Ishikawa (cell line): ENCODE data around the gene GRK1.

ENCODE experiments used
- CEBPB ChIP-seq: IDR thresholded peaks from 2 replicates; pipeline ENCODE4 v1.6.1; 2012
- CREB1 ChIP-seq: IDR thresholded peaks from 2 replicates; pipeline ENCODE4 v1.6.1; 2012; ENCODE audit warnings: low read depth
- EGR1 ChIP-seq: IDR thresholded peaks from 2 replicates; pipeline ENCODE4 v1.6.1; 2012
- EP300 ChIP-seq: IDR thresholded peaks from 2 replicates; pipeline ENCODE4 v1.6.1; 2012; ENCODE audit warnings: borderline replicate concordance
- FOXM1 ChIP-seq: IDR thresholded peaks from 2 replicates; pipeline ENCODE4 v1.6.1; 2012; ENCODE audit warnings: low read depth, borderline replicate concordance
- MAX ChIP-seq: IDR thresholded peaks from 2 replicates; pipeline ENCODE4 v1.6.1; 2012
- NFIC ChIP-seq: IDR thresholded peaks from 2 replicates; pipeline ENCODE4 v1.6.1; 2012
- RAD21 ChIP-seq: IDR thresholded peaks from 2 replicates; pipeline ENCODE4 v1.6.1; 2012; ENCODE audit warnings: low read depth
- TAF1 ChIP-seq: IDR thresholded peaks from 2 replicates; pipeline ENCODE4 v1.6.1; 2012; ENCODE audit warnings: low read depth, mild to moderate bottlenecking
- TCF12 ChIP-seq: IDR thresholded peaks from 2 replicates; pipeline ENCODE4 v1.6.1; 2012; ENCODE audit warnings: low read depth
- TEAD4 ChIP-seq: IDR thresholded peaks from 2 replicates; pipeline ENCODE4 v1.6.1; 2012
- YY1 ChIP-seq: IDR thresholded peaks from 2 replicates; pipeline ENCODE4 v1.6.1; 2012; ENCODE audit warnings: low read depth
- ZBTB7A ChIP-seq: IDR thresholded peaks from 2 replicates; pipeline ENCODE4 v1.6.1; 2012; ENCODE audit warnings: low read depth
- TF ChIP-seq, protein P1 (sequence below): IDR thresholded peaks from 2 replicates; pipeline ENCODE4 v1.6.1; 2012
- TF ChIP-seq, protein P2 (sequence below): IDR thresholded peaks from 2 replicates; pipeline ENCODE4 v1.6.1; 2012; ENCODE audit warnings: low read depth, mild to moderate bottlenecking

Gene GRK1

DNA sequence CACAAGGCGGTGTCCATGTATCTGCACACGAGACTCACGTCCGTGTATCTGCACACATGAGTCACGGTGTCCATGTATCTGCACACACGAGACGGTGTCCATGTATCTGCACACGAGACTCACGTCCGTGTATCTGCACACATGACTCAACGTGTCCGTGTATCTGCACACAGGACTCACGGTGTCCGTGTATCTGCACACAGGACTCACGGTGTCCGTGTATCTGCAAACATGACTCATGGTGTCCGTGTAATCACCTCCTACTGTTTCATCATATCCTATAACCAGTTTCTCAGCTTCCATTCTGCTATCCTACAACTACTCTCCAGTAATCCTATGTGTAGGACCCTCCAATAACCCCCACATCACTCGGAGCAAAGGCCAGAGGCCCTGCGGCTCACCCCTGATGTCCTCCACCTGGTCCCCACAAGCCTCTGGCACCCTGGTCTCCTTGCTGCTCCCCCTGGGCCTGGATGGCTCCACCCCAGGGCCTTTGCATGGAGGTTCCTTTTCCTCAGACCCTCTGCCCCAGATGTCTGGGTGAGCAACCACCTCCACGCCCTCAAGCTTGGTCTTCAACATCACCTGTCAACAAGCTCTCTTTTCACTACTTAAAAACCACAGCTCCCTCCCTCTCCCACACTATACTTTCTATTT is 89.5 kb downstream of the GRK1 start:
- TF ChIP-seq TCF12: no peak
- TF ChIP-seq, protein P1, sequence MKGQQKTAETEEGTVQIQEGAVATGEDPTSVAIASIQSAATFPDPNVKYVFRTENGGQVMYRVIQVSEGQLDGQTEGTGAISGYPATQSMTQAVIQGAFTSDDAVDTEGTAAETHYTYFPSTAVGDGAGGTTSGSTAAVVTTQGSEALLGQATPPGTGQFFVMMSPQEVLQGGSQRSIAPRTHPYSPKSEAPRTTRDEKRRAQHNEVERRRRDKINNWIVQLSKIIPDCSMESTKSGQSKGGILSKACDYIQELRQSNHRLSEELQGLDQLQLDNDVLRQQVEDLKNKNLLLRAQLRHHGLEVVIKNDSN: no peak
- no peak for TF ChIP-seq YY1
- no peak for TF ChIP-seq RAD21
- no peak for TF ChIP-seq EGR1
- TF ChIP-seq MAX: no peak
- TF ChIP-seq EP300: no peak
- TF ChIP-seq NFIC: no peak
- TF ChIP-seq TAF1: no peak
- no peak for TF ChIP-seq CEBPB
- no peak for TF ChIP-seq TEAD4
- TF ChIP-seq CREB1: no peak
- no peak for TF ChIP-seq FOXM1
- TF ChIP-seq, protein P2, sequence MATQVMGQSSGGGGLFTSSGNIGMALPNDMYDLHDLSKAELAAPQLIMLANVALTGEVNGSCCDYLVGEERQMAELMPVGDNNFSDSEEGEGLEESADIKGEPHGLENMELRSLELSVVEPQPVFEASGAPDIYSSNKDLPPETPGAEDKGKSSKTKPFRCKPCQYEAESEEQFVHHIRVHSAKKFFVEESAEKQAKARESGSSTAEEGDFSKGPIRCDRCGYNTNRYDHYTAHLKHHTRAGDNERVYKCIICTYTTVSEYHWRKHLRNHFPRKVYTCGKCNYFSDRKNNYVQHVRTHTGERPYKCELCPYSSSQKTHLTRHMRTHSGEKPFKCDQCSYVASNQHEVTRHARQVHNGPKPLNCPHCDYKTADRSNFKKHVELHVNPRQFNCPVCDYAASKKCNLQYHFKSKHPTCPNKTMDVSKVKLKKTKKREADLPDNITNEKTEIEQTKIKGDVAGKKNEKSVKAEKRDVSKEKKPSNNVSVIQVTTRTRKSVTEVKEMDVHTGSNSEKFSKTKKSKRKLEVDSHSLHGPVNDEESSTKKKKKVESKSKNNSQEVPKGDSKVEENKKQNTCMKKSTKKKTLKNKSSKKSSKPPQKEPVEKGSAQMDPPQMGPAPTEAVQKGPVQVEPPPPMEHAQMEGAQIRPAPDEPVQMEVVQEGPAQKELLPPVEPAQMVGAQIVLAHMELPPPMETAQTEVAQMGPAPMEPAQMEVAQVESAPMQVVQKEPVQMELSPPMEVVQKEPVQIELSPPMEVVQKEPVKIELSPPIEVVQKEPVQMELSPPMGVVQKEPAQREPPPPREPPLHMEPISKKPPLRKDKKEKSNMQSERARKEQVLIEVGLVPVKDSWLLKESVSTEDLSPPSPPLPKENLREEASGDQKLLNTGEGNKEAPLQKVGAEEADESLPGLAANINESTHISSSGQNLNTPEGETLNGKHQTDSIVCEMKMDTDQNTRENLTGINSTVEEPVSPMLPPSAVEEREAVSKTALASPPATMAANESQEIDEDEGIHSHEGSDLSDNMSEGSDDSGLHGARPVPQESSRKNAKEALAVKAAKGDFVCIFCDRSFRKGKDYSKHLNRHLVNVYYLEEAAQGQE: no peak
- no peak for TF ChIP-seq ZBTB7A

DNA sequence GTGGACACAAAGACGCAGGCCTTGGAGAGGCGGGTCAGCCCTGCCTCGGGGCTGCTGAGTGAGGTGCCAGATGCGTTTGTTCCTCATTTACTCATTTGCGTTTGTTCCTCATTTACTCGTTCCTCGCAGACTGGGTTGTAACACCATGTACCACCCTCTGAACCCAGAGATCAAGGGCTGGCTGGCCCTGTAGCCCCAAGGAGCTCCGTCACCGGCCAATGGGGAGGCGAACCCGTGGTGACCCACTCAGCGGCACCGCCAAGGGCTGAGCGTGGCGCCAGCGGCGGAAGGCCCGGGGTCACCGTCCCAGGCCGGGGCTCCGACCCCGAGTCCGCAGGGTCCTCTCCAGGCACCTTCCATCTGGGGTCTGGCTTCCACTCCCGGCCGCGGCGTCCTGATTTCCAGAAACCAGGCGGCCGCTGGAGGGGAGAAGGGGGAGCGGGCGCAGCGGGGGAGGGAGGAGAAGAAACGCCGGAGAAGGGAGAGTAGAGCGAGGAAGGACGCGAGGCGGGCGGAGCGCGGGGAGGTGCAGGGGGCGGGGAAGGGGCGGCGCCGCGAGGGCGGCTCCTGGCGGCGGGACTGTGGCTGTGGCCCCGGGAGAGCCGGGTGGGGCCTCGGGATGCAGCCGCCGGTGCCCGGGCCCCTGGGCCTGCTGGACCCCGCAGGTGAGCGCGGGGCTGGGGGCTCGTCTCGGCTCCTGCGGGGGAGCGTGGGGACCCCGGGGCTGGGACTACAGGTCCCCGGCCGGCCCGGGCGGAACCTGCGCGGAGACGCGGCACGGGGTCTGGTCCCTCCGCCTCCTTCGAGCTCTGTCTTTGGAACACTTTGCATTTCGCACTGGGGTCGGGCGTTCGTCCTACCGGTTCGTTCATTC is 91.9 kb downstream of the GRK1 start, which contains the start of gene TMEM255B:
TSS of gene TMEM255B (plus strand) at position 576 of the 874 bp plus-strand sequence. CDS start at position 620, 44 bp downstream.
- no peak for TF ChIP-seq NFIC
- TF ChIP-seq TAF1: no peak
- no peak for TF ChIP-seq ZBTB7A
- no peak for TF ChIP-seq EP300
- TF ChIP-seq CEBPB: no peak
- TF ChIP-seq RAD21: no peak
- TF ChIP-seq TEAD4: no peak

GRCh38 chr13:113759525-113760137 is 92.6 kb downstream of the GRK1 start:
- TF ChIP-seq EP300 (no peak), RAD21 (no peak), YY1 (no peak), TEAD4 (no peak), NFIC (no peak), CEBPB (no peak), MAX (no peak), CREB1 (no peak), FOXM1 (no peak), TCF12 (no peak), ZBTB7A (no peak), EGR1 (no peak), TAF1 (no peak)
- TF ChIP-seq, protein P2: no peak
- TF ChIP-seq, protein P1: no peak

DNA sequence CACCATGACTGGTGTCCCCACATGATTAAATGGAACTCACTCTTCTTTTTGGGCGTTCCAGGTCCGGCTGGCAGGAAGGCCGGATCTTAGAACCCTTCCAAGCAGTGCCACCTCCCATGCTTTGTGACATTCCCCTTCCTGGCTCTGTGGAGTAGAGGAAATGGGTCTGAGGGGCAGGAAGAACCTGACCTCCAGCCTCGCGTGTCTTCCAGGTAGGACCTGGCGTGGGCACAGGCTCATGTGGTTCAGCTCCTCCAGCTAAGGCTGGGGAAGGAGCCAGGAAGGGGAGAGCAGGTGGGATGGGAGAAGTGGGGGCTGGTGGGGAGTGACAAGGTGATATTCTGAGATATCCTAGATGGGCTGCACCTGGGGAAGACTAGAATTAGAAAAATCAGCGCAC is 94.1 kb downstream of the GRK1 start:
- TF ChIP-seq CREB1: no peak
- TF ChIP-seq YY1: no peak
- TF ChIP-seq, protein P1: no peak
- TF ChIP-seq, protein P2: no peak
- no peak for TF ChIP-seq ZBTB7A
- TF ChIP-seq CEBPB: no peak
- TF ChIP-seq MAX: no peak
- no peak for TF ChIP-seq NFIC
- no peak for TF ChIP-seq FOXM1
- no peak for TF ChIP-seq TEAD4
- no peak for TF ChIP-seq EGR1
- TF ChIP-seq TCF12: no peak
- no peak for TF ChIP-seq RAD21
